HEK293 (cell line): ENCODE results near the gene IL17D.
"Not testable (repeated sequence)": the region's sequence is repeated elsewhere in the genome, so short reads cannot be mapped to it uniquely, and the experiment has no call there.

Experiments
- CTCF ChIA-PET: fragments of 350-600 bp; formaldehyde crosslinking; extraction: SDS; loops from one replicate; lab custom pipeline; 2021; ENCODE audit warnings: antibody characterized with exemption; lab: Yijun Ruan, JAX
- POLR2A ChIA-PET: fragments of 300-600 bp; formaldehyde crosslinking; extraction: SDS; loops from one replicate; lab custom pipeline; 2020; ENCODE audit warnings: antibody characterized with exemption, inconsistent platforms; lab: Yijun Ruan, JAX
- H3K27ac ChIP-seq: fragments of 200-500 bp; sonication (Bioruptor generic); 2 replicates; pipeline ENCODE4 v1.5.1; 2014; ENCODE audit warnings: low read depth, low read length, control low read depth, inconsistent platforms; ENCODE audit errors: extremely low read depth
- H3K36me3 ChIP-seq, 2 experiments: fragments of 200-500 bp in 1 of 2; sonication (Bioruptor generic) in 1 of 2; 1 replicate in 1 of 2; 2 replicates in 1 of 2; pipeline ENCODE4 v1.5.1; 2014 to 2017; ENCODE audit warnings: inconsistent platforms in 2 of 2, low read length in 2 of 2; ENCODE audit not compliant: control insufficient read depth in 2 of 2, insufficient read depth in 1 of 2
- H3K4me1 ChIP-seq: fragments of 200-500 bp; sonication (Bioruptor generic); 2 replicates; pipeline ENCODE4 v1.5.1; 2014; ENCODE audit warnings: mild to moderate bottlenecking, low read length, inconsistent platforms; ENCODE audit not compliant: control insufficient read depth, insufficient read depth
- H3K4me3 ChIP-seq: 2 replicates; pipeline ENCODE4 v1.5.1; 2011; ENCODE audit warnings: low read depth, mild to moderate bottlenecking, control low read depth, low read length, moderate library complexity
- H3K9me3 ChIP-seq: fragments of 200-500 bp; sonication (Bioruptor generic); 2 replicates; pipeline ENCODE4 v1.5.1; 2014; ENCODE audit warnings: low read depth, low read length, inconsistent platforms; ENCODE audit not compliant: control insufficient read depth, insufficient read depth
- FEZF1 ChIP-seq: fragments of 450-650 bp; formaldehyde crosslinking; IDR thresholded peaks from 2 replicates; pipeline ENCODE4 v1.5.1; 2016; ENCODE audit warnings: missing biosample characterization, missing genetic modification characterization
- HOXD13 ChIP-seq: sonication (generic); formaldehyde crosslinking; IDR thresholded peaks from 2 replicates; pipeline ENCODE4 v1.8.0; 2022; ENCODE audit warnings: missing genetic modification reagents, borderline replicate concordance
- KLF8 ChIP-seq: fragments of 450-650 bp; formaldehyde crosslinking; IDR thresholded peaks from 2 replicates; pipeline ENCODE4 v1.5.1; 2016; ENCODE audit warnings: missing biosample characterization, missing genetic modification characterization
- PRDM1 ChIP-seq: fragments of 450-650 bp; formaldehyde crosslinking; IDR thresholded peaks from 2 replicates; pipeline ENCODE4; 2016; ENCODE audit warnings: missing biosample characterization, missing genetic modification characterization
- REPIN1 ChIP-seq: fragments of 450-650 bp; formaldehyde crosslinking; IDR thresholded peaks from 2 replicates; pipeline ENCODE4 v1.5.1; 2017; ENCODE audit warnings: missing biosample characterization, missing genetic modification characterization, low read depth
- SETDB1 ChIP-seq: IDR thresholded peaks from one replicate; pipeline ENCODE4 v1.6.1; 2017; ENCODE audit warnings: mild to moderate bottlenecking, low read length, moderate library complexity, mixed read lengths; ENCODE audit not compliant: insufficient read length
- SP7 ChIP-seq: fragments of 450-650 bp; formaldehyde crosslinking; IDR thresholded peaks from 2 replicates; pipeline ENCODE4 v1.5.1; 2016; ENCODE audit warnings: missing biosample characterization, missing genetic modification characterization
- ZFHX2 ChIP-seq: fragments of 450-650 bp; formaldehyde crosslinking; conservative IDR thresholded peaks from 2 replicates; pipeline ENCODE4 v1.5.1; 2016; ENCODE audit warnings: missing biosample characterization, missing genetic modification characterization
- ZFP3 ChIP-seq: fragments of 450-650 bp; formaldehyde crosslinking; IDR thresholded peaks from 2 replicates; pipeline ENCODE4 v1.5.1; 2016; ENCODE audit warnings: low read depth, missing biosample characterization, missing genetic modification characterization
- ZNF146 ChIP-seq: fragments of 450-650 bp; formaldehyde crosslinking; IDR thresholded peaks from 2 replicates; pipeline ENCODE4 v1.5.1; 2016; ENCODE audit warnings: missing biosample characterization, missing genetic modification characterization
- ZNF175 ChIP-seq: fragments of 450-650 bp; formaldehyde crosslinking; IDR thresholded peaks from 2 replicates; pipeline ENCODE4 v1.5.1; 2016; ENCODE audit warnings: missing biosample characterization, missing genetic modification characterization
- ZNF280D ChIP-seq: fragments of 450-650 bp; formaldehyde crosslinking; IDR thresholded peaks from 2 replicates; pipeline ENCODE4 v1.5.1; 2016; ENCODE audit warnings: missing biosample characterization, missing genetic modification characterization
- ZNF404 ChIP-seq: fragments of 450-650 bp; formaldehyde crosslinking; IDR thresholded peaks from 2 replicates; pipeline ENCODE4 v1.5.1; 2017; ENCODE audit warnings: missing biosample characterization, missing genetic modification characterization
- ZNF585B ChIP-seq: fragments of 450-650 bp; formaldehyde crosslinking; IDR thresholded peaks from 2 replicates; pipeline ENCODE4 v1.5.1; 2016; ENCODE audit warnings: missing biosample characterization, missing genetic modification characterization
- ZNF621 ChIP-seq: fragments of 450-650 bp; formaldehyde crosslinking; IDR thresholded peaks from 2 replicates; pipeline ENCODE4 v1.5.1; 2017; ENCODE audit warnings: missing biosample characterization, missing genetic modification characterization
- ZNF664 ChIP-seq: fragments of 450-650 bp; formaldehyde crosslinking; IDR thresholded peaks from 2 replicates; pipeline ENCODE4 v1.5.1; 2016; ENCODE audit warnings: missing biosample characterization, missing genetic modification characterization
- ZNF692 ChIP-seq: fragments of 450-650 bp; formaldehyde crosslinking; IDR thresholded peaks from 2 replicates; pipeline ENCODE4 v1.5.1; 2016; ENCODE audit warnings: missing biosample characterization, missing genetic modification characterization
- ZSCAN30 ChIP-seq: fragments of 450-650 bp; IDR thresholded peaks from 2 replicates; pipeline ENCODE4 v1.5.1; 2018; ENCODE audit warnings: missing biosample characterization, mild to moderate bottlenecking, missing genetic modification characterization, moderate library complexity
- TF ChIP-seq, protein P1 (sequence below): fragments of 450-650 bp; formaldehyde crosslinking; IDR thresholded peaks from 2 replicates; pipeline ENCODE4 v1.5.1; 2016; ENCODE audit warnings: missing biosample characterization, missing genetic modification characterization

The IL17D gene

GRCh38 chr13:20743830-20744404 lies 40.4 kb downstream of the IL17D start:
- POLR2A ChIA-PET, H3K4me1 ChIP-seq, H3K4me3 ChIP-seq, CTCF ChIA-PET: not testable (repeated sequence)
- peak; percentile 75 for TF ChIP-seq ZNF146 (tag by site-specific recombination)
- TF ChIP-seq ZNF280D (tag by site-specific recombination) = peak; percentile 30; the same call in 1 of the 2 replicates
- TF ChIP-seq, all 188 proteins: peak for 2; not testable (repeated sequence) for 186
- not testable (repeated sequence) for H3K36me3 ChIP-seq, H3K9me3 ChIP-seq, H3K27ac ChIP-seq

DNA sequence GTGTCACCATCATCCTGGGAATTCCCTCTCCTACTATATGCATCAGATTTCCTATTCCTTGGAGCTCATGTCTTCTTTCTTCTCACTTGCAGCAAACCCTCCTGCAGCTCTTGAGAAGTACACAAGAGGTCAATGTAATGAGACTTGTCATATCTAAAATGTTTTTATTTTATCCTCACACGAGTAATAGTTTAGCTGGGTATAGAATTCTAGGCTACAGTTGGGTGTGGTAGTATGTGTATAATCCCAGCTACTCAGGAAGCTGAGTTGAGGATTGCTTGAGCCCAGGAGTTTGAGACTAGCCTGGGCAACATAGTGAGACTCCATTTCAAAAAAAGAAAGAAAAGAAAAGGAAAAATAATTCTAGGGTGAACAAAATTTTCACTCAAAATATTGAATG lies 45.9 kb downstream of the IL17D start:
- TF ChIP-seq, protein P1, sequence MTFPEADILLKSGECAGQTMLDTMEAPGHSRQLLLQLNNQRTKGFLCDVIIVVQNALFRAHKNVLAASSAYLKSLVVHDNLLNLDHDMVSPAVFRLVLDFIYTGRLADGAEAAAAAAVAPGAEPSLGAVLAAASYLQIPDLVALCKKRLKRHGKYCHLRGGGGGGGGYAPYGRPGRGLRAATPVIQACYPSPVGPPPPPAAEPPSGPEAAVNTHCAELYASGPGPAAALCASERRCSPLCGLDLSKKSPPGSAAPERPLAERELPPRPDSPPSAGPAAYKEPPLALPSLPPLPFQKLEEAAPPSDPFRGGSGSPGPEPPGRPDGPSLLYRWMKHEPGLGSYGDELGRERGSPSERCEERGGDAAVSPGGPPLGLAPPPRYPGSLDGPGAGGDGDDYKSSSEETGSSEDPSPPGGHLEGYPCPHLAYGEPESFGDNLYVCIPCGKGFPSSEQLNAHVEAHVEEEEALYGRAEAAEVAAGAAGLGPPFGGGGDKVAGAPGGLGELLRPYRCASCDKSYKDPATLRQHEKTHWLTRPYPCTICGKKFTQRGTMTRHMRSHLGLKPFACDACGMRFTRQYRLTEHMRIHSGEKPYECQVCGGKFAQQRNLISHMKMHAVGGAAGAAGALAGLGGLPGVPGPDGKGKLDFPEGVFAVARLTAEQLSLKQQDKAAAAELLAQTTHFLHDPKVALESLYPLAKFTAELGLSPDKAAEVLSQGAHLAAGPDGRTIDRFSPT (tag by site-specific recombination) = no peak
- no peak for TF ChIP-seq ZNF404 (tag by site-specific recombination)
- TF ChIP-seq, all 188 proteins: peak for 0
- no peaks in the 10 kb centered on the region for H3K36me3 ChIP-seq
- H3K27ac ChIP-seq = no peak overlapping the region
- H3K4me1 ChIP-seq = no peaks in the 10 kb centered on the region
- H3K9me3 ChIP-seq = no peaks in the 10 kb centered on the region
- no peak overlapping the region for H3K4me3 ChIP-seq
- ChIA-PET CTCF (no interaction called here), POLR2A (no interaction called here)

- CTCF ChIA-PET = no interaction called here
- Histone ChIP-seq H3K9me3 (no peaks in the 10 kb centered on the region), H3K36me3 (peaks cover 0 to 12% of the 10 kb centered on the region in 2 experiments; a peak in 1 of 3 replicates), H3K4me1 (no peaks in the 10 kb centered on the region), H3K27ac (no peak overlapping the region), H3K4me3 (no peak overlapping the region)
- POLR2A ChIA-PET = no interaction called here
- no peak for TF ChIP-seq ZFHX2 (tag by site-specific recombination)
- TF ChIP-seq SETDB1 = peak; percentile 88
- TF ChIP-seq SP7 = no peak
Measured at GRCh38 chr13:20754009-20754408, 50.5 kb downstream of the IL17D start.

DNA sequence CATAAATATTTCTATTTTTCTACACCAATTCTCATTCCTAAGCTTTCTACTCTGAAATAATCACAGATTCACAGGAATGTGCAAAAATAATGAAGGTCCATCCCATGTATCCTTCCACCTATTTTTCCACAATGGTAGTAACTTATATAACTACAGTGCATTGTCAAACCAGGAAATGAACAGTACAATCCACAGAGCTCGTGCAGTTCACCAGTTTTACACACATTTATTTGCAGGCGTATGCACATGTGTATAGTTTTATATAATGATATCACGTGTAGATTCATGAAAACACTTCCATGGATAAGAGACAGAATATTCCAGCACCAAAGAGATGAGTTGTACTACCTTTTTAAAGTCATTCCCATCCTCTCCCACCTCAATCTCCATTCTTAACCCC lies 57.4 kb downstream of the IL17D start:
- ChIA-PET POLR2A (no interaction called here), CTCF (no interaction called here)
- no peak overlapping the region for H3K27ac ChIP-seq
- H3K4me3 ChIP-seq = no peak overlapping the region
- no peak for TF ChIP-seq ZNF692 (tag by site-specific recombination)
- TF ChIP-seq FEZF1 (tag by site-specific recombination) = no peak
- TF ChIP-seq REPIN1 (tag by site-specific recombination) = no peak
- no peak for TF ChIP-seq ZNF175
- no peak for TF ChIP-seq HOXD13 (CRISPR knock-in tag)
- TF ChIP-seq ZSCAN30 (tag by site-specific recombination) = no peak
- no peak for TF ChIP-seq PRDM1 (tag by site-specific recombination)
- TF ChIP-seq ZFP3 (tag by site-specific recombination) = no peak
- no peak for TF ChIP-seq ZNF621
- TF ChIP-seq KLF8 = no peak
- no peak for TF ChIP-seq ZNF585B (tag by site-specific recombination)
- no peak for TF ChIP-seq ZNF664 (tag by site-specific recombination)
- H3K9me3 ChIP-seq = no peaks in the 10 kb centered on the region
- H3K4me1 ChIP-seq = no peaks in the 10 kb centered on the region
- H3K36me3 ChIP-seq = peaks cover 0 to 9% of the 10 kb centered on the region in 2 experiments; a peak in 1 of 3 replicates
